Vagina (tissue), 2 donors: ENCODE data around the gene DOCK7.

ENCODE experiments used
- POLR2A ChIP-seq, 2 donors: fragments of 450-650 bp; IDR thresholded peaks; one replicate each; pipeline ENCODE4 v1.6.1; 2017; ENCODE audit warnings: antibody characterized with exemption in 2 of 2, mild to moderate bottlenecking in 2 of 2, moderate library complexity in 2 of 2
- POLR2AphosphoS5 ChIP-seq, 2 donors: sonication (generic); formaldehyde crosslinking; IDR thresholded peaks; one replicate each; pipeline ENCODE4 v1.9.0; 2017; ENCODE audit warnings: antibody characterized with exemption in 2 of 2, mild to moderate bottlenecking in 2 of 2, low read depth in 1 of 2; ENCODE audit not compliant: insufficient read depth in 1 of 2
- TF ChIP-seq, protein P1 (sequence below), 3 experiments: fragments of 450-650 bp in 2 of 3; fragments of 200-600 bp in 1 of 3; sonication (generic) in 1 of 3; IDR thresholded peaks; one replicate each; pipeline ENCODE4 v1.5.1; 2017 to 2019; ENCODE audit warnings: antibody characterized with exemption in 3 of 3, mild to moderate bottlenecking in 2 of 3, moderate library complexity in 2 of 3

GRCh38 chr1:62732331-62732730, 44.1 kb upstream of the DOCK7 start:
- TF ChIP-seq POLR2A (IDR thresholded peaks at IDR 0.05) (no peak), POLR2AphosphoS5 (IDR thresholded peaks at IDR 0.05; ENCODE audit: insufficient read depth in 1 of 2, low read depth in 1 of 2) (no peak)
- TF ChIP-seq, protein P1, sequence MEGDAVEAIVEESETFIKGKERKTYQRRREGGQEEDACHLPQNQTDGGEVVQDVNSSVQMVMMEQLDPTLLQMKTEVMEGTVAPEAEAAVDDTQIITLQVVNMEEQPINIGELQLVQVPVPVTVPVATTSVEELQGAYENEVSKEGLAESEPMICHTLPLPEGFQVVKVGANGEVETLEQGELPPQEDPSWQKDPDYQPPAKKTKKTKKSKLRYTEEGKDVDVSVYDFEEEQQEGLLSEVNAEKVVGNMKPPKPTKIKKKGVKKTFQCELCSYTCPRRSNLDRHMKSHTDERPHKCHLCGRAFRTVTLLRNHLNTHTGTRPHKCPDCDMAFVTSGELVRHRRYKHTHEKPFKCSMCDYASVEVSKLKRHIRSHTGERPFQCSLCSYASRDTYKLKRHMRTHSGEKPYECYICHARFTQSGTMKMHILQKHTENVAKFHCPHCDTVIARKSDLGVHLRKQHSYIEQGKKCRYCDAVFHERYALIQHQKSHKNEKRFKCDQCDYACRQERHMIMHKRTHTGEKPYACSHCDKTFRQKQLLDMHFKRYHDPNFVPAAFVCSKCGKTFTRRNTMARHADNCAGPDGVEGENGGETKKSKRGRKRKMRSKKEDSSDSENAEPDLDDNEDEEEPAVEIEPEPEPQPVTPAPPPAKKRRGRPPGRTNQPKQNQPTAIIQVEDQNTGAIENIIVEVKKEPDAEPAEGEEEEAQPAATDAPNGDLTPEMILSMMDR (IDR thresholded peaks at IDR 0.05), result no peak
